Endothelial cell of umbilical vein (primary cell): Measurements from ENCODE around the gene GNB1L. TPM values are rescaled to one million over a fixed set of nuclear protein-coding genes. Genes with fewer than 3 reads are reported as not detected.

Experiments used
- BruUV-seq: library from RNA; stranded (reverse); fragments of 400-500 nt; replicated peaks from 2 replicates; lab custom pipeline; 2021; lab: Mats Ljungman, UMichigan
- CTCF ChIA-PET: fragments of 300-600, 350-600 bp; sonication (Branson Sonifier 250); formaldehyde crosslinking; loops from one replicate; lab custom pipeline; 2021; ENCODE audit warnings: antibody characterized with exemption, inconsistent platforms; lab: Charles Lee
- POLR2A ChIA-PET: fragments of 300-600, 350-600 bp; sonication (Branson Sonifier 250); formaldehyde crosslinking; loops from one replicate; lab custom pipeline; 2021; ENCODE audit warnings: antibody characterized with exemption, inconsistent platforms; lab: Charles Lee
- DNase-seq: peaks from one replicate; pipeline ENCODE4 v3.0.0-alpha.2; 2011; ENCODE audit warnings: low read depth, low spot score
- FAIRE-seq: peaks from 2 replicates; lab custom pipeline; 2011; peaks lifted over from hg19 to GRCh38; lab: Jason Lieb, UNC
- H2AFZ ChIP-seq: 2 replicates; pipeline ENCODE4 v1.6.0; 2012; ENCODE audit warnings: low read depth, low read length, control low read depth, inconsistent platforms
- H3K27ac ChIP-seq: 2 replicates; pipeline ENCODE4 v1.5.1; 2011; ENCODE audit warnings: low read depth, mild to moderate bottlenecking, control low read depth, low read length, moderate library complexity; ENCODE audit not compliant: insufficient read depth
- H3K27me3 ChIP-seq, 2 experiments: 2 replicates each; pipeline versions ENCODE4 v1.6.0 to v1.6.1; 2011; ENCODE audit warnings: low read length in 2 of 2, mixed read lengths in 1 of 2; ENCODE audit not compliant: control insufficient read depth in 2 of 2, insufficient read depth in 2 of 2
- H3K36me3 ChIP-seq, 2 experiments: 2 replicates in 1 of 2; 3 replicates in 1 of 2; pipeline ENCODE4 v1.5.1; 2011; ENCODE audit warnings: low read length in 2 of 2, mild to moderate bottlenecking in 1 of 2, moderate library complexity in 1 of 2; ENCODE audit not compliant: control insufficient read depth in 2 of 2, insufficient read depth in 2 of 2; ENCODE audit errors: extremely low read depth in 1 of 2
- H3K4me1 ChIP-seq: 3 replicates; pipeline ENCODE4 v1.5.1; 2011; ENCODE audit warnings: mild to moderate bottlenecking, low read length; ENCODE audit not compliant: control insufficient read depth, insufficient read depth; ENCODE audit errors: extremely low read depth
- H3K4me2 ChIP-seq: 2 replicates; pipeline ENCODE4 v1.6.1; 2011; ENCODE audit warnings: low read length, control low read depth, mixed read lengths; ENCODE audit not compliant: insufficient read depth
- H3K4me3 ChIP-seq, 3 experiments: fragments of 200-600 bp in 1 of 3; sonication (generic), shearing (Covaris generic) in 1 of 3; replicated peaks in 1 of 3; 2 replicates each; pipeline ENCODE4 v1.5.1; 2011 to 2016; ENCODE audit warnings: control low read depth in 3 of 3, low read length in 3 of 3, mild to moderate bottlenecking in 2 of 3, inconsistent platforms in 1 of 3, low read depth in 1 of 3, moderate library complexity in 1 of 3; ENCODE audit not compliant: insufficient read depth in 1 of 3
- H3K79me2 ChIP-seq: 2 replicates; pipeline ENCODE4 v1.6.0; 2012; ENCODE audit warnings: low read length, inconsistent platforms; ENCODE audit not compliant: control insufficient read depth, insufficient read depth
- H3K9ac ChIP-seq: replicated peaks from 2 replicates; pipeline ENCODE3; 2011; ENCODE audit warnings: low read length, control low read depth; ENCODE audit not compliant: insufficient read depth; ENCODE audit errors: extremely low read depth
- H3K9me1 ChIP-seq: replicated peaks from 3 replicates; pipeline ENCODE4 v1.6.0; 2011; ENCODE audit warnings: mild to moderate bottlenecking, low read length; ENCODE audit not compliant: control insufficient read depth, insufficient read depth; ENCODE audit errors: extremely low read depth
- H3K9me3 ChIP-seq: replicated peaks from 2 replicates; pipeline ENCODE4 v1.5.1; 2012; ENCODE audit warnings: low read length, inconsistent platforms; ENCODE audit not compliant: control insufficient read depth, insufficient read depth
- H4K20me1 ChIP-seq: replicated peaks from 2 replicates; pipeline ENCODE3; 2011; ENCODE audit warnings: mild to moderate bottlenecking, low read length; ENCODE audit not compliant: control insufficient read depth, insufficient read depth; ENCODE audit errors: extremely low read depth
- EZH2 ChIP-seq: IDR thresholded peaks from 2 replicates; pipeline ENCODE4 v1.6.1; 2012; ENCODE audit warnings: borderline replicate concordance, low read depth, mild to moderate bottlenecking, moderate library complexity, low read length, inconsistent platforms; ENCODE audit not compliant: severe bottlenecking
- FOS ChIP-seq: IDR thresholded peaks from 2 replicates; pipeline ENCODE4 v1.6.1; 2011; ENCODE audit warnings: mild to moderate bottlenecking, low read length, moderate library complexity, borderline replicate concordance; ENCODE audit not compliant: insufficient read depth
- GATA2 ChIP-seq: IDR thresholded peaks from 2 replicates; pipeline ENCODE4 v1.7.0; 2011; ENCODE audit warnings: low read depth, mild to moderate bottlenecking, moderate library complexity, mixed read lengths, low read length; ENCODE audit not compliant: insufficient read length, insufficient read depth
- JUN ChIP-seq: IDR thresholded peaks from 2 replicates; pipeline ENCODE4 v1.6.1; 2011; ENCODE audit warnings: borderline replicate concordance, low read depth; ENCODE audit not compliant: insufficient read length, insufficient read depth
- MYC ChIP-seq: IDR thresholded peaks from one replicate; pipeline ENCODE4 v1.6.1; 2011; ENCODE audit warnings: mild to moderate bottlenecking, low read depth, low read length
- POLR2A ChIP-seq: IDR thresholded peaks from 2 replicates; pipeline ENCODE4 v1.6.1; 2012; ENCODE audit warnings: low read depth, mild to moderate bottlenecking, control low read depth, low read length
- POLR2AphosphoS5 ChIP-seq: IDR thresholded peaks from 2 replicates; pipeline ENCODE4 v1.6.1; 2012; ENCODE audit warnings: low read depth, mild to moderate bottlenecking, control low read depth, low read length, moderate library complexity; ENCODE audit not compliant: insufficient read depth
- dilution Hi-C: fragments of 300-500 bp; cut with MboI; formaldehyde crosslinking; loops from one replicate; pipeline ENCODE4 v1.15.0; 2019; ENCODE audit warnings: low sequenced_read_pairs; ENCODE audit not compliant: extremely low pct_ligation_motif_present
- intact Hi-C: fragments of 100-400 bp; cut with micrococcal nuclease; formaldehyde crosslinking; loops from one replicate; pipeline ENCODE4 v1.10.0; 2022
- polyA plus RNA-seq, 4 experiments: library from polyadenylated mRNA; depleted of rRNA in 3 of 4; stranded (reverse) in 3 of 4; unstranded in 1 of 4; fragments of >200 nt; gene quantifications; 2 replicates each; pipeline versions ENCODE4 v1.2.1 to v1.2.3, GENCODE V29; 2011 to 2012; ENCODE audit warnings: missing spikeins in 1 of 4
- total RNA-seq: library from RNA; stranded (reverse); gene quantifications from 2 replicates; pipeline ENCODE4 v1.2.3, GENCODE V29; 2021
- TF ChIP-seq, protein P1 (sequence below): IDR thresholded peaks from 2 replicates; pipeline ENCODE4 v1.6.1; 2011; ENCODE audit not compliant: insufficient read depth, insufficient read length
- TF ChIP-seq, protein P2 (sequence below), 2 donors: IDR thresholded peaks; 1 replicate in 1 of 2; 2 replicates in 1 of 2; pipeline ENCODE4 v1.5.1; 2011; ENCODE audit warnings: low read length in 2 of 2, mild to moderate bottlenecking in 2 of 2, moderate library complexity in 2 of 2, control low read depth in 1 of 2, inconsistent platforms in 1 of 2, low read depth in 1 of 2; ENCODE audit not compliant: insufficient read depth in 1 of 2; ENCODE audit errors: extremely low read depth in 1 of 2

GNB1L gene
- total and polyA plus RNA-seq, 2 donors (not counting 3 experiments of a cell fraction or from before 2014, with no cell fraction given): 5.4 to 5.9 TPM

DNA sequence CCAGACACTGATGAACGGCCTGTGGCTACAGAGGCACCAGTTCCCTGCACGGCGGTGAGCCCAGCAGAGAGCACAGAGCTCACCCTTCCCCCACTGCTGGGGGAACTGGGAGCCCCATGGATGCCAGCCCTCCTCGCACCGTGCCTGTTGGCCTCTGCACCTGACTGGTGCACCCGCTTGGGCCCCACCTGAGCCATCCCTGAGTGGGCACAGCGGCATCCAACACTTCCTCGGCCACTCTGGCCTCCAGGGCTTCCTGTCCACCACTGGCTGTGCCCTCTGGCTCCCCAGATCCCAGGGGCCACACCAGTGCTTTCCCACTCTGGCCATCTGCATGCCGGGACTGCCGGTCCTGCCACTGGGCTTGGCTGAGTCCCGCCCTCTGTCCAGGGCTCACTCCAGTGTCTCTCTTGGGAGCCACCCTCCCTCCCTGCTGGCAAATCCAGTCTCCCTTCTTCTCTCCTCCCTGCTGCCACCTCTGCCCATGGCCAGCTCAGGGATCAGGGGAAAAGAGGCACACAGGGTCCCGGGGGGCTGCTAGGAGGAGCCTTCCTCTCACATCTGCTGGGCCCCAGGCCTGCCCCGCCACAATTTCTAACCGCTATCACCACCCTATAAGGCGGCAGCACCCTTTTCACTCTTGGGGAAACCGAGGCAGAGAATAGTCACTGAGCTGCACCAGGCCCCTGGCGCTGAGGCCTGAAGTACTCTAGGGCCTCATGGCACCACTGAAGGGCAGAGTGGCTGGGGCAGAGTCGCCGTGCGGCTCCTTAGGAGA is 33.0 kb downstream of the GNB1L start:
- no peaks in the 10 kb centered on the region for H3K9me1 ChIP-seq
- no peaks in the 10 kb centered on the region for H3K9me3 ChIP-seq
- no peak for TF ChIP-seq POLR2AphosphoS5
- TF ChIP-seq, protein P1, sequence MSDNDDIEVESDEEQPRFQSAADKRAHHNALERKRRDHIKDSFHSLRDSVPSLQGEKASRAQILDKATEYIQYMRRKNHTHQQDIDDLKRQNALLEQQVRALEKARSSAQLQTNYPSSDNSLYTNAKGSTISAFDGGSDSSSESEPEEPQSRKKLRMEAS: no peak
- no peak for TF ChIP-seq POLR2A
- no peak for TF ChIP-seq GATA2
- no peak for TF ChIP-seq MYC
- TF ChIP-seq, protein P2, sequence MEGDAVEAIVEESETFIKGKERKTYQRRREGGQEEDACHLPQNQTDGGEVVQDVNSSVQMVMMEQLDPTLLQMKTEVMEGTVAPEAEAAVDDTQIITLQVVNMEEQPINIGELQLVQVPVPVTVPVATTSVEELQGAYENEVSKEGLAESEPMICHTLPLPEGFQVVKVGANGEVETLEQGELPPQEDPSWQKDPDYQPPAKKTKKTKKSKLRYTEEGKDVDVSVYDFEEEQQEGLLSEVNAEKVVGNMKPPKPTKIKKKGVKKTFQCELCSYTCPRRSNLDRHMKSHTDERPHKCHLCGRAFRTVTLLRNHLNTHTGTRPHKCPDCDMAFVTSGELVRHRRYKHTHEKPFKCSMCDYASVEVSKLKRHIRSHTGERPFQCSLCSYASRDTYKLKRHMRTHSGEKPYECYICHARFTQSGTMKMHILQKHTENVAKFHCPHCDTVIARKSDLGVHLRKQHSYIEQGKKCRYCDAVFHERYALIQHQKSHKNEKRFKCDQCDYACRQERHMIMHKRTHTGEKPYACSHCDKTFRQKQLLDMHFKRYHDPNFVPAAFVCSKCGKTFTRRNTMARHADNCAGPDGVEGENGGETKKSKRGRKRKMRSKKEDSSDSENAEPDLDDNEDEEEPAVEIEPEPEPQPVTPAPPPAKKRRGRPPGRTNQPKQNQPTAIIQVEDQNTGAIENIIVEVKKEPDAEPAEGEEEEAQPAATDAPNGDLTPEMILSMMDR (IDR thresholded peaks at IDR 0.05; ENCODE audit: extremely low read depth in 1 of 2, insufficient read depth in 1 of 2, low read depth in 1 of 2, low read length in 2 of 2): no peak
- no peak for TF ChIP-seq EZH2
- TF ChIP-seq FOS: no peak
- no peak for TF ChIP-seq JUN
- no peak for DNase-seq
- ChIA-PET CTCF (interaction anchor here (0.7 to 2.5 kb wide), 4 partner anchors 11 to 88 kb away, joined by 3 to 9 read pairs (median 4); no protein-coding TSS in a partner anchor), POLR2A (interaction anchor here (0.6 kb wide), 1 partner anchor 50 kb away, joined by 3 read pairs; no protein-coding TSS in a partner anchor)
- no peak overlapping the region for H3K27ac ChIP-seq
- H3K27me3 ChIP-seq: no peaks in the 10 kb centered on the region
- no peak overlapping the region for H3K4me3 ChIP-seq
- BruUV-seq: no TSS peak
- H3K36me3 ChIP-seq: no peaks in the 10 kb centered on the region
- H2AFZ ChIP-seq: no peak overlapping the region
- H3K9ac ChIP-seq: no peak overlapping the region
- dilution Hi-C loops (no loop called here), intact Hi-C loops (no loop called here)
- no peaks in the 10 kb centered on the region for H3K79me2 ChIP-seq
- no peaks in the 10 kb centered on the region for H4K20me1 ChIP-seq
- no peak for FAIRE-seq
- no peak overlapping the region for H3K4me2 ChIP-seq
- no peaks in the 10 kb centered on the region for H3K4me1 ChIP-seq
